Fibroblast of skin of left biceps (primary cell): ENCODE data around the gene PABPC1L.

Experiments
- DNase-seq, 2 experiments: peaks; one replicate each; pipeline ENCODE4 v3.0.0-alpha.2; 2013; ENCODE audit warnings: low read depth in 2 of 2

Gene PABPC1L

GRCh38 chr20:44942264-44942973 lies 32.6 kb downstream of the PABPC1L start:
- DNase-seq: no peak

- no peak for DNase-seq
Observed at GRCh38 chr20:44943828-44944227, 34.0 kb downstream of the PABPC1L start.

GRCh38 chr20:44945261-44945660 lies 35.4 kb downstream of the PABPC1L start:
- DNase-seq: no peak

GRCh38 chr20:44946271-44946852 lies 36.5 kb downstream of the PABPC1L start:
- no peak for DNase-seq

GRCh38 chr20:44948107-44948506 lies 38.2 kb downstream of the PABPC1L start:
- DNase-seq: no peak

GRCh38 chr20:44948513-44948912 lies 38.7 kb downstream of the PABPC1L start:
- DNase-seq: no peak

GRCh38 chr20:44950368-44950767 lies 40.5 kb downstream of the PABPC1L start:
- no peak for DNase-seq

GRCh38 chr20:44952731-44953130 lies 42.9 kb downstream of the PABPC1L start:
- DNase-seq: no peak

- DNase-seq: no peak
Observed at GRCh38 chr20:44954211-44954610, 44.4 kb downstream of the PABPC1L start.

GRCh38 chr20:44955270-44955669 lies 45.4 kb downstream of the PABPC1L start:
- DNase-seq: no peak

GRCh38 chr20:44956410-44956809 lies 46.5 kb downstream of the PABPC1L start:
- DNase-seq: no peak

- no peak for DNase-seq
Observed at GRCh38 chr20:44958276-44958675, 48.4 kb downstream of the PABPC1L start.

- DNase-seq: no peak
Observed at GRCh38 chr20:44959082-44959637, 49.3 kb downstream of the PABPC1L start.

GRCh38 chr20:44959638-44960102 lies 49.8 kb downstream of the PABPC1L start:
- peak in 1 of 2 experiments; percentile 9 for DNase-seq

- peak; percentile 61 to 69 for DNase-seq
Observed at GRCh38 chr20:44960103-44960852, 50.4 kb downstream of the PABPC1L start, which contains the start of gene TOMM34. Gene TOMM34 (minus strand): TSS chr20:44960397. CDS start chr20:44960333, 64 bp downstream.

- no peak for DNase-seq
Observed at GRCh38 chr20:44961011-44961869, 51.4 kb downstream of the PABPC1L start.

GRCh38 chr20:44961870-44962267 lies 52.0 kb downstream of the PABPC1L start:
- DNase-seq: no peak

GRCh38 chr20:44962483-44962882 lies 52.6 kb downstream of the PABPC1L start:
- DNase-seq: no peak

GRCh38 chr20:44963325-44964215 lies 53.7 kb downstream of the PABPC1L start:
- DNase-seq: no peak

GRCh38 chr20:44965651-44966029 lies 55.8 kb downstream of the PABPC1L start:
- DNase-seq: no peak
